K562 (cell line): ENCODE data around the gene ELMOD1.

Experiments
- FOXP1 ChIP-seq: sonication (generic); formaldehyde crosslinking; IDR thresholded peaks from 2 replicates; pipeline ENCODE4 v1.8.0; 2022; ENCODE audit warnings: mild to moderate bottlenecking, missing genetic modification reagents
- JUND ChIP-seq, 2 experiments: IDR thresholded peaks; 2 replicates in 1 of 2; 3 replicates in 1 of 2; pipeline ENCODE4 v1.6.1; 2011; ENCODE audit warnings: borderline replicate concordance in 2 of 2, low read depth in 2 of 2, low read length in 2 of 2, improper control_type of control experiment in 1 of 2, missing biosample characterization in 1 of 2, missing genetic modification characterization in 1 of 2, missing genetic modification reagents in 1 of 2
- STAT5B ChIP-seq: fragments of 250-450 bp; sonication (Bioruptor Pico); IDR thresholded peaks from 2 replicates; pipeline ENCODE4 v1.8.0; 2021; ENCODE audit warnings: mild to moderate bottlenecking, inconsistent platforms
- YY1 ChIP-seq, 3 experiments: IDR thresholded peaks; 2 replicates each; pipeline ENCODE4 v1.6.1; 2011; ENCODE audit warnings: low read length in 2 of 3, mild to moderate bottlenecking in 2 of 3, moderate library complexity in 2 of 3, borderline replicate concordance in 1 of 3, control low read depth in 1 of 3, low read depth in 1 of 3; ENCODE audit not compliant: insufficient read depth in 3 of 3, insufficient replicate concordance in 2 of 3, control insufficient read depth in 1 of 3, insufficient read length in 1 of 3; ENCODE audit errors: extremely low read depth in 1 of 3
- ZBTB8A ChIP-seq: fragments of 450-650 bp; IDR thresholded peaks from 2 replicates; pipeline ENCODE4 v1.6.1; 2018; ENCODE audit warnings: mild to moderate bottlenecking, moderate library complexity; ENCODE audit not compliant: partially characterized antibody
- TF ChIP-seq, protein P1 (sequence below), 2 experiments: fragments of 450-650 bp; IDR thresholded peaks; 2 replicates each; pipeline ENCODE4 v1.6.1; 2016

DNA sequence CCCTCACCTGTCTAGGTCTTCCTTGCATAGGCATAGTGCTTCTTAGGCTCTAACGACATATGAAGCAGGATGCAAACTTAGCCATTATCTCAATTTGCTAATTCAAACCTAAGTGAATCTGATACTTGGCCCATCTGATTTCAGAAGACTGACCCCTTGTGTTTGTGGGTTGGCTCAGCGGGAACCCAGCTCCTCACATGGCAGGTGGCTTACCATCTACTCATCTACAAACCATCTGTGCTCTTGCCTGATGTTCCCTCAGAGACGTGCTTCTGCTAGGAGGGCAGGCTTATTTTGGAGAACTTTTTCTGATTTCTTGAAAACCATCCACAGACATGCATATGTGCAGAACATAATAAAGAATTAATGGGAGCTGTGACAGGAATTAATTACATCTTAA lies 15.2 kb downstream of the ELMOD1 start:
- TF ChIP-seq STAT5B (CRISPR knock-in tag) (no peak), ZBTB8A (no peak), FOXP1 (CRISPR knock-in tag) (no peak), YY1 (IDR thresholded peaks at IDR 0.05; ENCODE audit: borderline replicate concordance in 1 of 3, control insufficient read depth in 1 of 3, extremely low read depth in 1 of 3, insufficient read depth in 3 of 3, insufficient read length in 1 of 3, insufficient replicate concordance in 2 of 3, low read depth in 1 of 3, low read length in 2 of 3) (no peak), JUND (IDR thresholded peaks at IDR 0.05; ENCODE audit: borderline replicate concordance, low read depth, low read length) (no peak), JUND (tag; IDR thresholded peaks at IDR 0.05; ENCODE audit: borderline replicate concordance, low read depth, low read length) (no peak)
- TF ChIP-seq, protein P1, sequence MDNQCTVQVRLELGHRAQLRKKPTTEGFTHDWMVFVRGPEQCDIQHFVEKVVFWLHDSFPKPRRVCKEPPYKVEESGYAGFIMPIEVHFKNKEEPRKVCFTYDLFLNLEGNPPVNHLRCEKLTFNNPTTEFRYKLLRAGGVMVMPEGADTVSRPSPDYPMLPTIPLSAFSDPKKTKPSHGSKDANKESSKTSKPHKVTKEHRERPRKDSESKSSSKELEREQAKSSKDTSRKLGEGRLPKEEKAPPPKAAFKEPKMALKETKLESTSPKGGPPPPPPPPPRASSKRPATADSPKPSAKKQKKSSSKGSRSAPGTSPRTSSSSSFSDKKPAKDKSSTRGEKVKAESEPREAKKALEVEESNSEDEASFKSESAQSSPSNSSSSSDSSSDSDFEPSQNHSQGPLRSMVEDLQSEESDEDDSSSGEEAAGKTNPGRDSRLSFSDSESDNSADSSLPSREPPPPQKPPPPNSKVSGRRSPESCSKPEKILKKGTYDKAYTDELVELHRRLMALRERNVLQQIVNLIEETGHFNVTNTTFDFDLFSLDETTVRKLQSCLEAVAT (IDR thresholded peaks at IDR 0.05) = no peak
